ENCODE measurements around the gene TLL2.

The TLL2 gene

GRCh38 chr10:96473866-96474265 is 39.9 kb downstream of the TLL2 start:
- Histone ChIP-seq H3K4me1 (ENCODE audit: control insufficient read depth in 1 of 2, insufficient read depth in 1 of 2, low read depth in 1 of 2, low read length in 1 of 2) (no peaks in the 10 kb centered on the region), H3K9me3 (no peaks in the 10 kb centered on the region), H3K27me3 (peaks cover 62% of the 10 kb centered on the region), H3K36me3 (no peaks in the 10 kb centered on the region), H3K4me3 (ENCODE audit: low read depth in 1 of 2, low read length in 1 of 2) (no peak overlapping the region), H3K27ac (no peak overlapping the region)
- TF ChIP-seq, protein P1, sequence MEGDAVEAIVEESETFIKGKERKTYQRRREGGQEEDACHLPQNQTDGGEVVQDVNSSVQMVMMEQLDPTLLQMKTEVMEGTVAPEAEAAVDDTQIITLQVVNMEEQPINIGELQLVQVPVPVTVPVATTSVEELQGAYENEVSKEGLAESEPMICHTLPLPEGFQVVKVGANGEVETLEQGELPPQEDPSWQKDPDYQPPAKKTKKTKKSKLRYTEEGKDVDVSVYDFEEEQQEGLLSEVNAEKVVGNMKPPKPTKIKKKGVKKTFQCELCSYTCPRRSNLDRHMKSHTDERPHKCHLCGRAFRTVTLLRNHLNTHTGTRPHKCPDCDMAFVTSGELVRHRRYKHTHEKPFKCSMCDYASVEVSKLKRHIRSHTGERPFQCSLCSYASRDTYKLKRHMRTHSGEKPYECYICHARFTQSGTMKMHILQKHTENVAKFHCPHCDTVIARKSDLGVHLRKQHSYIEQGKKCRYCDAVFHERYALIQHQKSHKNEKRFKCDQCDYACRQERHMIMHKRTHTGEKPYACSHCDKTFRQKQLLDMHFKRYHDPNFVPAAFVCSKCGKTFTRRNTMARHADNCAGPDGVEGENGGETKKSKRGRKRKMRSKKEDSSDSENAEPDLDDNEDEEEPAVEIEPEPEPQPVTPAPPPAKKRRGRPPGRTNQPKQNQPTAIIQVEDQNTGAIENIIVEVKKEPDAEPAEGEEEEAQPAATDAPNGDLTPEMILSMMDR (IDR thresholded peaks at IDR 0.05): no peak

GRCh38 chr10:96470116-96470743 is 43.5 kb downstream of the TLL2 start:
- Histone ChIP-seq H3K4me3 (ENCODE audit: low read depth in 1 of 2, low read length in 1 of 2) (no peak overlapping the region), H3K4me1 (ENCODE audit: control insufficient read depth in 1 of 2, insufficient read depth in 1 of 2, low read depth in 1 of 2, low read length in 1 of 2) (no peaks in the 10 kb centered on the region), H3K27me3 (peaks cover 72% of the 10 kb centered on the region), H3K27ac (no peak overlapping the region), H3K9me3 (no peaks in the 10 kb centered on the region), H3K36me3 (no peaks in the 10 kb centered on the region)
- TF ChIP-seq, protein P1 (IDR thresholded peaks at IDR 0.05): no peak

- H3K4me3 ChIP-seq (ENCODE audit: low read depth in 1 of 2, low read length in 1 of 2): no peak overlapping the region
- no peaks in the 10 kb centered on the region for H3K36me3 ChIP-seq
- no peaks in the 10 kb centered on the region for H3K4me1 ChIP-seq (ENCODE audit: control insufficient read depth in 1 of 2, insufficient read depth in 1 of 2, low read depth in 1 of 2, low read length in 1 of 2)
- H3K27me3 ChIP-seq: peaks cover 69% of the 10 kb centered on the region
- no peaks in the 10 kb centered on the region for H3K9me3 ChIP-seq
- H3K27ac ChIP-seq: no peak overlapping the region
- TF ChIP-seq, protein P1 (IDR thresholded peaks at IDR 0.05): no peak
Observed at GRCh38 chr10:96468845-96469244, 44.9 kb downstream of the TLL2 start.

- no peaks in the 10 kb centered on the region for H3K4me1 ChIP-seq (ENCODE audit: control insufficient read depth in 1 of 2, insufficient read depth in 1 of 2, low read depth in 1 of 2, low read length in 1 of 2)
- no peaks in the 10 kb centered on the region for H3K9me3 ChIP-seq
- H3K27ac ChIP-seq: no peak overlapping the region
- TF ChIP-seq, protein P1 (IDR thresholded peaks at IDR 0.05): no peak
- peaks cover 57% of the 10 kb centered on the region for H3K27me3 ChIP-seq
- no peak overlapping the region for H3K4me3 ChIP-seq (ENCODE audit: low read depth in 1 of 2, low read length in 1 of 2)
- no peaks in the 10 kb centered on the region for H3K36me3 ChIP-seq
Observed at GRCh38 chr10:96465599-96465998, 48.1 kb downstream of the TLL2 start.

DNA sequence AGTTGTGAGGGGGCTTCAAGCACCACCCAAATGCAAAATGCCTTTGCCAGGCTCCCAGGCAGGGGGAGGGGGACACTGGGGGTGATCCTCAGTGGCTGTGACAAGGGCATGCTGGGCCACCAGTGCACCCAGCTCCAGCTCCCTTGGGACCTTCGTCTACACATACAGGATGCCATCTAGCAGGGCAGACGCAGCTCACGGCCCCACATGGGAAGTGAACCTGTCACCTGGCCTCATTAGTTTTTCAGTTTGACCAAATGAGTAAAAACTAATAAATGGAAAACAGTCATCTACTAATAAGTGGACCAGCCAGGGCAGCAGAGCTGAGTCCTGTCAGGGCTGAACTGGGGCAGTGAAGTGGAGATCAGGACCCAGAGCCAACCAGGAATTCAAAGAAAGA is 50.2 kb downstream of the TLL2 start:
- H3K27ac ChIP-seq: no peak overlapping the region
- TF ChIP-seq, protein P1 (IDR thresholded peaks at IDR 0.05): no peak
- H3K4me1 ChIP-seq (ENCODE audit: control insufficient read depth in 1 of 2, insufficient read depth in 1 of 2, low read depth in 1 of 2, low read length in 1 of 2): no peaks in the 10 kb centered on the region
- no peaks in the 10 kb centered on the region for H3K36me3 ChIP-seq
- no peak overlapping the region for H3K4me3 ChIP-seq (ENCODE audit: low read depth in 1 of 2, low read length in 1 of 2)
- H3K27me3 ChIP-seq: peaks cover 37% of the 10 kb centered on the region
- no peaks in the 10 kb centered on the region for H3K9me3 ChIP-seq

Data from neutrophil (primary cell).